Activated CD4-positive, alpha-beta T cell treated with anti-CD3 and anti-CD28 coated beads, Interleukin-2, amount 50 U/mL, for 1 hour (primary cell): ENCODE results near the gene COTL1.
"Not testable (repeated sequence)": the region's sequence is repeated elsewhere in the genome, so short reads cannot be mapped to it uniquely, and the experiment has no call there.

Experiments
- DNase-seq: peaks from one replicate; pipeline ENCODE4 v3.0.0-alpha.2; 2020

Gene COTL1

GRCh38 chr16:84641643-84642358 lies 23.9 kb upstream of the COTL1 start:
- no peak for DNase-seq

- no peak for DNase-seq
Observed at GRCh38 chr16:84640145-84640544, 22.3 kb upstream of the COTL1 start.

GRCh38 chr16:84638231-84638806 lies 20.4 kb upstream of the COTL1 start:
- DNase-seq = no peak

GRCh38 chr16:84637709-84638108 lies 19.8 kb upstream of the COTL1 start:
- DNase-seq = no peak

GRCh38 chr16:84635702-84636101 lies 17.8 kb upstream of the COTL1 start:
- no peak for DNase-seq

- no peak for DNase-seq
Observed at GRCh38 chr16:84633622-84634021, 15.7 kb upstream of the COTL1 start.

GRCh38 chr16:84632862-84633261 lies 15.0 kb upstream of the COTL1 start:
- DNase-seq = not testable (repeated sequence)

GRCh38 chr16:84631886-84632285 lies 14.0 kb upstream of the COTL1 start:
- DNase-seq = no peak

- DNase-seq = no peak
Observed at GRCh38 chr16:84631153-84631466, 13.2 kb upstream of the COTL1 start.

- no peak for DNase-seq
Observed at GRCh38 chr16:84630446-84631152, 12.7 kb upstream of the COTL1 start.

- no peak for DNase-seq
Observed at GRCh38 chr16:84630009-84630408, 12.1 kb upstream of the COTL1 start.

GRCh38 chr16:84629580-84629979 lies 11.7 kb upstream of the COTL1 start:
- no peak for DNase-seq

GRCh38 chr16:84628226-84628731 lies 10.4 kb upstream of the COTL1 start:
- DNase-seq = no peak

GRCh38 chr16:84625556-84625955 lies 7.7 kb upstream of the COTL1 start:
- no peak for DNase-seq

- DNase-seq = not testable (repeated sequence)
Observed at GRCh38 chr16:84620913-84621312, 3.0 kb upstream of the COTL1 start.

- DNase-seq = no peak
Observed at GRCh38 chr16:84618581-84619460, 943 bp upstream of the COTL1 start.

- peak; percentile 43 for DNase-seq
Observed at GRCh38 chr16:84617041-84617790, 662 bp downstream of the COTL1 start.

GRCh38 chr16:84616515-84616914 lies 1.4 kb downstream of the COTL1 start:
- no peak for DNase-seq

GRCh38 chr16:84614968-84615813 lies 2.7 kb downstream of the COTL1 start:
- DNase-seq = no peak

GRCh38 chr16:84614623-84614967 lies 3.3 kb downstream of the COTL1 start:
- no peak for DNase-seq

GRCh38 chr16:84614073-84614459 lies 3.8 kb downstream of the COTL1 start:
- DNase-seq = no peak
